Measurements from ENCODE around the gene UROD. TPM values are rescaled to one million over a fixed set of nuclear protein-coding genes. Genes with fewer than 3 reads are reported as not detected.

Gene UROD
- total and polyA plus RNA-seq, 11 donors = 58.2 to 95.8 (median 80.1) TPM

- Histone ChIP-seq H3K4me1 (no peaks in the 10 kb centered on the region), H3K9me3 (peaks cover 0 to 7% (median 0%) of the 10 kb centered on the region in 12 donors), H3K27me3 (no peaks in the 10 kb centered on the region), H3K36me3 (no peaks in the 10 kb centered on the region), H3K27ac (no peak overlapping the region), H3K4me3 (no peak overlapping the region)
- TF ChIP-seq CTCF (IDR thresholded peaks at IDR 0.05) = no peak
- TF ChIP-seq POLR2A (IDR thresholded peaks at IDR 0.05) = no peak
- DNase-seq (no peak), ATAC-seq (no peak)
- intact Hi-C loops (cut with DNase I) = no loop called here
- 93 to 100% (median 94%) methylated on average over 1 of the region's 1 CpG for WGBS, 4 donors
These were observed 11.6 kb downstream of the UROD start for GRCh38 chr1:45023663-45024062.

- DNase-seq (no peak), ATAC-seq (no peak)
- Histone ChIP-seq H3K27ac (no peak overlapping the region), H3K27me3 (no peaks in the 10 kb centered on the region), H3K4me3 (no peak overlapping the region), H3K9me3 (peaks cover 0 to 7% (median 0%) of the 10 kb centered on the region in 12 donors), H3K36me3 (no peaks in the 10 kb centered on the region), H3K4me1 (no peaks in the 10 kb centered on the region)
- intact Hi-C loops (cut with DNase I) = no loop called here
- WGBS, 4 donors = 86 to 97% (median 90%) methylated on average over 1 of the region's 1 CpG
- TF ChIP-seq POLR2A (IDR thresholded peaks at IDR 0.05) (no peak), CTCF (IDR thresholded peaks at IDR 0.05) (no peak)
These were observed 14.4 kb downstream of the UROD start for GRCh38 chr1:45026446-45026845.

- DNase-seq (no peak), ATAC-seq (no peak)
- H3K27ac ChIP-seq = no peak overlapping the region
- H3K9me3 ChIP-seq = no peaks in the 10 kb centered on the region
- no peaks in the 10 kb centered on the region for H3K27me3 ChIP-seq
- H3K4me1 ChIP-seq = no peaks in the 10 kb centered on the region
- TF ChIP-seq CTCF (IDR thresholded peaks at IDR 0.05) = no peak
- TF ChIP-seq POLR2A (IDR thresholded peaks at IDR 0.05) = no peak
- peaks cover 0 to 24% (median 0%) of the 10 kb centered on the region in 9 donors for H3K36me3 ChIP-seq
- H3K4me3 ChIP-seq = no peak overlapping the region
- intact Hi-C loops (cut with DNase I) = no loop called here
- WGBS, 4 donors = 73 to 80% (median 75%) methylated on average over 2 of the region's 2 CpGs
These were observed 20.8 kb downstream of the UROD start for GRCh38 chr1:45032837-45033236.

- no peak for TF ChIP-seq POLR2A (IDR thresholded peaks at IDR 0.05)
- TF ChIP-seq CTCF (IDR thresholded peaks at IDR 0.05) = no peak
- WGBS, 4 donors = 97 to 100% (median 98%) methylated on average over 1 of the region's 1 CpG
- Histone ChIP-seq H3K36me3 (peaks cover 0 to 24% (median 0%) of the 10 kb centered on the region in 9 donors), H3K9me3 (no peaks in the 10 kb centered on the region), H3K4me3 (no peak overlapping the region), H3K27ac (no peak overlapping the region), H3K4me1 (no peaks in the 10 kb centered on the region), H3K27me3 (no peaks in the 10 kb centered on the region)
- intact Hi-C loops (cut with DNase I) = no loop called here
- no peak for ATAC-seq
- no peak for DNase-seq
These were observed 21.3 kb downstream of the UROD start for GRCh38 chr1:45033356-45033755.
